Activated naive CD8-positive, alpha-beta T cell treated with anti-CD3 and anti-CD28 coated beads for 36 hours (primary cell): ENCODE results near the gene DAB1. TPM values are rescaled to one million over a fixed set of nuclear protein-coding genes. Genes with fewer than 3 reads are reported as not detected.

Experiments
- DNase-seq: peaks from one replicate; pipeline ENCODE4 v3.0.0; 2021
- H3K27ac Mint-ChIP-seq: one replicate; pipeline ENCODE4 v1.8.0; 2022; ENCODE audit warnings: mild to moderate bottlenecking, moderate library complexity, mixed read lengths
- H3K27me3 Mint-ChIP-seq: one replicate; pipeline ENCODE4 v1.8.0; 2022; ENCODE audit warnings: mild to moderate bottlenecking, mixed read lengths
- H3K36me3 Mint-ChIP-seq: one replicate; pipeline ENCODE4 v1.8.0; 2021; ENCODE audit warnings: mild to moderate bottlenecking, mixed read lengths
- H3K4me1 Mint-ChIP-seq: one replicate; pipeline ENCODE4 v1.8.0; 2021; ENCODE audit warnings: mixed read lengths
- H3K4me3 Mint-ChIP-seq: one replicate; pipeline ENCODE4 v1.8.0; 2022; ENCODE audit warnings: mild to moderate bottlenecking, moderate library complexity, mixed read lengths
- H3K9me3 Mint-ChIP-seq: one replicate; pipeline ENCODE4 v1.8.0; 2022; ENCODE audit warnings: mixed read lengths
- total RNA-seq, 2 experiments: library from RNA; stranded (reverse); gene quantifications; one replicate each; pipeline ENCODE4 v1.2.3, GENCODE V29; 2021

DAB1 gene
- total RNA-seq, 2 experiments from 2014 or later, result not detected

DNA sequence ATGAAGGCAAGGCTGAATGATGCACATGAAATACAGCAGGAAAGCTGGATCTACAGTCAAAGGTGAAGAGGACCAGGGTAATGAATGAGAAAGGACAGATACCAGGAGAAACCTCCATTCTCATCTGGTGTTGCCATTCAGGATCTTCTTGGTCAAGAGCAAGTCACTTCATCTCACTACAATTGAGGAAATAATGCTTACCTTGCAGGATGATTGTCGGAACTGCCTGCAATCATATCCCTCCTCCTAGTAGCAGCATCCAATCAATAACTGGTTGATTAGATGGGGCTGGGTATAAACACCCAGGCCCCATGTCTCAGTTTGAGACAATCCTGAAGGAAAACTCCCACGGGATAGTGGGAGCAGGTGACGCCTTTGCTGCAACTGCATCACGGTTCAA, 263.3 kb downstream of the DAB1 start:
- Mint-ChIP-seq H3K4me1 (no peaks in the 10 kb centered on the region), H3K27me3 (peaks cover 15% of the 10 kb centered on the region), H3K27ac (no peak overlapping the region), H3K36me3 (no peaks in the 10 kb centered on the region), H3K9me3 (no peaks in the 10 kb centered on the region), H3K4me3 (no peak overlapping the region)
- DNase-seq, result no peak

- H3K4me3 Mint-ChIP-seq, result no peak overlapping the region
- no peak overlapping the region for H3K27ac Mint-ChIP-seq
- no peaks in the 10 kb centered on the region for H3K36me3 Mint-ChIP-seq
- H3K4me1 Mint-ChIP-seq, result no peaks in the 10 kb centered on the region
- no peaks in the 10 kb centered on the region for H3K9me3 Mint-ChIP-seq
- DNase-seq, result no peak
- H3K27me3 Mint-ChIP-seq, result peaks cover 21% of the 10 kb centered on the region
Measured at GRCh38 chr1:57158604-57158998, 265.3 kb downstream of the DAB1 start.

GRCh38 chr1:57157818-57158603, 265.8 kb downstream of the DAB1 start:
- Mint-ChIP-seq H3K9me3 (no peaks in the 10 kb centered on the region), H3K4me1 (no peaks in the 10 kb centered on the region), H3K27me3 (peaks cover 21% of the 10 kb centered on the region), H3K4me3 (no peak overlapping the region), H3K36me3 (no peaks in the 10 kb centered on the region), H3K27ac (no peak overlapping the region)
- DNase-seq, result no peak

DNA sequence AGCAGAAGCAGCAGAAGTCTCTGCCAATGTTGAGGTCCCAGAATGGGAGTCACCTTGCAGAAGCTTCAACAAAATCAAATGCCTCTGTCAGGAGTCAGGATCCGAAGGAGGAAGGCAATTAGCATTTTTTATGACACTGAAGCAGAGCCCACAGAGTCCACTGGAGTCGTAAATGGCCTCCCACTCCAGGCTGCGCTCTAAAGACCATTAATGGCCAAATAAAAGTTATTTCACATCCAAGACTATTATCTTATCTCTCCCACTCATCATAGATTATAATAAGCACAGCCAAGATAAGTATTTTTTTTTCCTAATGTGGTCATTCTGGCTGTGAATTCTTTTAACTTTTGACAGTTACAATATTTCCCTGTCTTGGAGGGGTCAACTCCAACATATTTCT, 267.0 kb downstream of the DAB1 start:
- no peak overlapping the region for H3K4me3 Mint-ChIP-seq
- peaks cover 21% of the 10 kb centered on the region for H3K27me3 Mint-ChIP-seq
- no peaks in the 10 kb centered on the region for H3K36me3 Mint-ChIP-seq
- H3K4me1 Mint-ChIP-seq, result no peaks in the 10 kb centered on the region
- H3K9me3 Mint-ChIP-seq, result no peaks in the 10 kb centered on the region
- DNase-seq, result no peak
- no peak overlapping the region for H3K27ac Mint-ChIP-seq

DNA sequence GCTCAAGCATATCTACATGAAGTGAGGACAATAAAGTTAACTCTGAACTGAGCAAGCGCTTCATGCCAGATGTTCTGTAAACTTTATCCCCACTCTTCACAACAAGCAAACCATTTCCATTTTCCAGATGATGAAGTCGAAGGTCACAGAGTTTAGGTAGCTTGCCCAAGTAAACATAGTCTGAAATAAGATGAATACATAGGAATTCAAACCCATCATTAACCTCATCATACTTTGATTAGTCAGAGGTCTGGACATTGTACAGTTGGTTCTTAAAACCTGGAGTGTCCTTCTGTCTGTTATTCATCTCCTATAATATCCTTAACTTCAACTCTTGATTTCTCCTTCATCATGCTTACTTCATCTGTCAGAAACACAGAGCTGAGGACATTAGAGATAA, 277.8 kb downstream of the DAB1 start:
- Mint-ChIP-seq H3K9me3 (no peaks in the 10 kb centered on the region), H3K27ac (no peak overlapping the region), H3K4me3 (no peak overlapping the region), H3K36me3 (no peaks in the 10 kb centered on the region), H3K27me3 (no peaks in the 10 kb centered on the region), H3K4me1 (no peaks in the 10 kb centered on the region)
- DNase-seq, result no peak

DNA sequence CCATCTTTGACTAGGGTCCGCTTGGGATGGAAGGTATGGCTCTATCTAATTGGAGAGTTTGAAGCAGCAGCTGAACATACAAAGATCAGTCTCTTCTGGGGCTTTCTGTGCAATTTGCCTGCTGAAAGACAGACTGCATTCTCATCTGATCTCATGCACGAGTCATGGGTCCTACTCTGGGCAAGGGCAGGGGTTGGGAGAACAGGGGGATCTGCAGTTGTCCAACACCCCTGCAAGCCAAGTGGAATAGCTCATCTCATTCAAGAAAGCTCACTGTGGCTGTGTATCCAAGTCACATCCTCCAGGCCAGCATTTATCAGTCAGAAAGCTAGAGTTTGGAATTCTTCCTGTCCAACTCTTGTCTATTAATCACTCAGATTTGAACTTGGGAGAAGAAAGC, 280.9 kb downstream of the DAB1 start:
- Mint-ChIP-seq H3K36me3 (no peaks in the 10 kb centered on the region), H3K4me3 (no peak overlapping the region), H3K4me1 (no peaks in the 10 kb centered on the region), H3K9me3 (no peaks in the 10 kb centered on the region), H3K27ac (no peak overlapping the region), H3K27me3 (no peaks in the 10 kb centered on the region)
- DNase-seq, result no peak

DNA sequence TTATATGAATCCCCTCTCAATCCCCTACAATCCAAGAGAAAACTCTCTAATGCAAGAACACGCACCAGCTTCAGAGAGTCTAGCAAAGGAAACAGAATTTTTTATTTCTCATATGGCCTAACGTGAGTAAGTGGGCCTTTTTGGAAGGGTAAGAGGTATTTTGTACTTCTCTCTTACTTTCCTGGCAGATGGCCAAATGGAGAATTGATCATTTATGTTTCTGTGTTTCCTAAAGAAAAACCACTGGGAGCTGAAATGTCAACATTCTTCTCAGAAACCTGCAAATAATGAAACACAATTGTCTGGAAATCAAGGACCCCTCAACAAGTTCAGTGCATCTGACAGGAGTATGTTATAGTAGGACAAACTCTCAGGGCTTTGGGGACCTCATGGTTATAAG, 281.7 kb downstream of the DAB1 start:
- Mint-ChIP-seq H3K4me1 (no peaks in the 10 kb centered on the region), H3K36me3 (no peaks in the 10 kb centered on the region), H3K27me3 (no peaks in the 10 kb centered on the region), H3K9me3 (no peaks in the 10 kb centered on the region), H3K27ac (no peak overlapping the region), H3K4me3 (no peak overlapping the region)
- DNase-seq, result no peak

- Mint-ChIP-seq H3K36me3 (no peaks in the 10 kb centered on the region), H3K9me3 (no peaks in the 10 kb centered on the region), H3K27ac (no peak overlapping the region), H3K4me1 (no peaks in the 10 kb centered on the region), H3K4me3 (no peak overlapping the region), H3K27me3 (no peaks in the 10 kb centered on the region)
- DNase-seq, result no peak
Measured at GRCh38 chr1:57138432-57139078, 285.3 kb downstream of the DAB1 start.

DNA sequence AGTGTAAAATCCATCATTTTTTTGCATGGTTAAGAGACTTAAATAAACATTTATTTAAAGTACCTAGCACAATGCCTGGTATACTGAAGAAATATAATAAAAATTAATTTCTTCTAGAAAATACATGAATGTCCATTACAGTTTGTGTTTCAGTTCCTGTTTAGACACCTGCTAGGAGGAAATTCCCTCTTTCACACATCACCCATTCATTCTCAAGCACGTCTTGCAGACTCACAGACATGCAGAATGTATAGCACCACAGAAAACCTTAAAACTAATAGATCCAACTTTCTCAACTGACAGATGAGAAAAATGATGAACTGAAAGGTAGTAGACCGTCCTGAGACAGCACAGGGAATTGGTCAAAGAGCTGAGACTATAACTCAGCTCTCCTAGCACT, 285.9 kb downstream of the DAB1 start:
- Mint-ChIP-seq H3K4me1 (no peaks in the 10 kb centered on the region), H3K27ac (no peak overlapping the region), H3K27me3 (no peaks in the 10 kb centered on the region), H3K4me3 (no peak overlapping the region), H3K36me3 (no peaks in the 10 kb centered on the region), H3K9me3 (no peaks in the 10 kb centered on the region)
- no peak for DNase-seq

DNA sequence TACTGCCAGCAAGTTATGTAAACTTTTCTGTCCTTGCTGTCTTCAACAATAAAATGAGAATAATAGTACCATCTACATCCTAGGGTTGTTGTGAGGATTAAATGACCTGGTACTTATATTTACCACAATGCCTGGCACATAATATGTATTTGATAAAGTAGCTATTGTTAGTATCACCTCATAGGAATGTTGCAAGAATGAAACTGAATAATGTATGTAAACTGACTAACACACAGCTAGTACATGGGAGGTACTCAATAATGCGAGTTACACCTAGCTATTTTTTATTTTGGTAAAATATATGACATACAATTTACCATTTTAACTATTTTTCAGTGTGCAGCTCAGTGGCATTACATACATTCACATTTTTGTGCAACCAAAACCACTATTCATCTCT, 289.1 kb downstream of the DAB1 start:
- Mint-ChIP-seq H3K27ac (no peak overlapping the region), H3K36me3 (no peaks in the 10 kb centered on the region)

GRCh38 chr1:57133686-57134085, 290.2 kb downstream of the DAB1 start:
- Mint-ChIP-seq H3K36me3 (no peaks in the 10 kb centered on the region), H3K27ac (no peak overlapping the region), H3K4me3 (no peak overlapping the region), H3K9me3 (no peaks in the 10 kb centered on the region), H3K27me3 (peaks cover 7% of the 10 kb centered on the region), H3K4me1 (no peaks in the 10 kb centered on the region)
- DNase-seq, result no peak

More for the DNA sequence above, 289.1 kb downstream of the DAB1 start:
- Mint-ChIP-seq H3K4me1 (no peaks in the 10 kb centered on the region), H3K9me3 (no peaks in the 10 kb centered on the region), H3K27me3 (peaks cover 1% of the 10 kb centered on the region), H3K4me3 (no peak overlapping the region)
- no peak for DNase-seq

GRCh38 chr1:57132993-57133622, 290.8 kb downstream of the DAB1 start:
- DNase-seq, result no peak
- no peak overlapping the region for H3K4me3 Mint-ChIP-seq
- no peaks in the 10 kb centered on the region for H3K4me1 Mint-ChIP-seq
- H3K36me3 Mint-ChIP-seq, result no peaks in the 10 kb centered on the region
- no peaks in the 10 kb centered on the region for H3K9me3 Mint-ChIP-seq
- H3K27ac Mint-ChIP-seq, result no peak overlapping the region
- peaks cover 7% of the 10 kb centered on the region for H3K27me3 Mint-ChIP-seq

DNA sequence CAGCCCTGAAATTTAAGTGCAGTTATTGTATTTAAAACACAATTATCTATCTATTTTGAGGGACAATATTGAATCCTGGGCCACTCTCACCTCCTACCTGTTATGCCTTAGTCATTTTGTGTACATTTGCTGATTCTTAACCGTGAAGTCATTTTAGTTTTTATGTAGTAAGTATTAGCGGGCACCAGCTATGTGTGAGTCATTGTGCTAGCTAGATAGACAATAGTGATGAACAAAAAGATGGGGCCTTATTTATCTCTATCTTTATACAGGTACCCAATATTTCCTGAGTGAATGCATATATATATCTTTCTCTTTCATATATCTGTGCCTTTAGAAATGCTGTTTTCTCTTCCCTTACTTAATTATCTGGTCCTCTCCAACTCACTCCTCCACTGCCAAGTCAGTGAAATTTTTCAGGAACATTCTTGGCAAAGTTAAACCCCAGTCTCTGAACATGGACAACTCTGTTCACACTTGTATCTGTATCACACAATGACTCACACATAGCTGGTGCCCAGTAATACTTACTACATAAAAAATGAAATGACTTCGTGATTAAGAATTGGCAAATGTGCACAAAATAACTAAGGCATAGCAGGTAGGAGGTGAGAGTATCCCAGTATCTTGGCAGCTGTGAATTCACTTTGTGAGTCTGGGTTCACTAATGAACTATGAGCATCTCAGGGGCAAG, 292.0 kb downstream of the DAB1 start:
- H3K4me1 Mint-ChIP-seq, result no peaks in the 10 kb centered on the region
- no peak overlapping the region for H3K4me3 Mint-ChIP-seq
- H3K27ac Mint-ChIP-seq, result no peak overlapping the region
- no peaks in the 10 kb centered on the region for H3K9me3 Mint-ChIP-seq
- DNase-seq, result no peak
- peaks cover 7% of the 10 kb centered on the region for H3K27me3 Mint-ChIP-seq
- H3K36me3 Mint-ChIP-seq, result no peaks in the 10 kb centered on the region

DNA sequence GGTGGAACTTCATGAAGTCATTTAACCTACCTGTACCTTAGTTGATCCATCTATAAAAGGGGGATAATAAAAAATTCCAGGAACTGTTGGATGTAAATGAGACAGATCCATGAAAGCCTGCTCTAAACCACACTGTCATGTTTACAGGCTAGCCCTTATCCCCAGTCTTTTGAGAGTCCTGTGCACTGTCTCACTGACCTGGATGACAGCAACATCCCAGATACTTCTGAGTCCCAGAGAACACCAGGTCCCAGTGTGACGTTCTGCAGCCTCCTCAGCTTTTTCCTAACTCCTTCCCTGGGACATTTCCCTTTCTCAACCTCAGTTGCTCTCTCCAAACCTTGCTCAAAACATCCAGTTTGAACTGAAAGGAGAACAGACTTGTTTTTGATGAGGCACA, 292.6 kb downstream of the DAB1 start:
- no peaks in the 10 kb centered on the region for H3K36me3 Mint-ChIP-seq
- H3K4me1 Mint-ChIP-seq, result no peaks in the 10 kb centered on the region
- no peak for DNase-seq
- no peaks in the 10 kb centered on the region for H3K9me3 Mint-ChIP-seq
- H3K27ac Mint-ChIP-seq, result no peak overlapping the region
- H3K4me3 Mint-ChIP-seq, result no peak overlapping the region
- H3K27me3 Mint-ChIP-seq, result peaks cover 7% of the 10 kb centered on the region

DNA sequence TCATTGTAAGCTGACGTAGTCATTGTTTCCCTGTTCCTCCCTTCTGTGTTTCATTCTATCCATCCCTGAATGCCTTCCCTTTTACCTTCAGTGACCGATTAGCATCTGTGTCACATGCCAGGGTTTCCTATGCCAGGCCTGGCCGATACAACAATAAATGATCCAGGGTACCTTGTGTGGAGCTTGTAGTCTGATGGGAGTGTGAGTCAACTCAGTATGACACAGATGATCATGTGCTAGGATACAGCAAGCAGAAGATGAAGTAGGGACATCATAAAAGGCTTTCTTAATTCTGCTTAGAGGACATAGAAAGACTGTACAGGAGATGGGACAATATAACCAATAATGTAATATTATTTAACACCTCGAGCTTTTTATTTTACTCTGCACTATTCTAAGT, 294.0 kb downstream of the DAB1 start:
- Mint-ChIP-seq H3K36me3 (no peaks in the 10 kb centered on the region), H3K27ac (no peak overlapping the region), H3K4me1 (no peaks in the 10 kb centered on the region), H3K9me3 (no peaks in the 10 kb centered on the region), H3K4me3 (no peak overlapping the region), H3K27me3 (peaks cover 14% of the 10 kb centered on the region)
- DNase-seq, result no peak
